SK-N-SH treated with all-trans-retinoic acid at 6 μM for 48 hours (cell line): Measurements from ENCODE around the gene TSEN54.

Source experiments
- ARNTL ChIP-seq: fragments of 450-650 bp; formaldehyde crosslinking; IDR thresholded peaks from 2 replicates; pipeline ENCODE4 v1.5.0; 2020; ENCODE audit warnings: low read depth, mild to moderate bottlenecking, moderate library complexity, borderline replicate concordance
- RARB ChIP-seq: fragments of 250-450 bp; sonication (Bioruptor Pico); IDR thresholded peaks from 2 replicates; pipeline ENCODE4 v1.8.0; 2021; ENCODE audit warnings: mild to moderate bottlenecking, moderate library complexity
- SNAI2 ChIP-seq: fragments of 250-450 bp; sonication (Bioruptor Pico); IDR thresholded peaks from 2 replicates; pipeline ENCODE4 v1.5.0; 2020; ENCODE audit warnings: mild to moderate bottlenecking, moderate library complexity
- TCF4 ChIP-seq: fragments of 250-450 bp; sonication (Bioruptor Pico); IDR thresholded peaks from 2 replicates; pipeline ENCODE4 v1.8.0; 2021; ENCODE audit warnings: mild to moderate bottlenecking, moderate library complexity, borderline replicate concordance
- ZNF565 ChIP-seq: fragments of 450-650 bp; formaldehyde crosslinking; conservative IDR thresholded peaks from 2 replicates; pipeline ENCODE4 v1.5.0; 2020; ENCODE audit warnings: low read depth, mild to moderate bottlenecking, moderate library complexity
- TF ChIP-seq, protein P1 (sequence below): fragments of 250-450 bp; sonication (Bioruptor Pico); IDR thresholded peaks from 2 replicates; pipeline ENCODE4 v1.8.0; 2020; ENCODE audit warnings: mild to moderate bottlenecking, moderate library complexity, borderline replicate concordance

DNA sequence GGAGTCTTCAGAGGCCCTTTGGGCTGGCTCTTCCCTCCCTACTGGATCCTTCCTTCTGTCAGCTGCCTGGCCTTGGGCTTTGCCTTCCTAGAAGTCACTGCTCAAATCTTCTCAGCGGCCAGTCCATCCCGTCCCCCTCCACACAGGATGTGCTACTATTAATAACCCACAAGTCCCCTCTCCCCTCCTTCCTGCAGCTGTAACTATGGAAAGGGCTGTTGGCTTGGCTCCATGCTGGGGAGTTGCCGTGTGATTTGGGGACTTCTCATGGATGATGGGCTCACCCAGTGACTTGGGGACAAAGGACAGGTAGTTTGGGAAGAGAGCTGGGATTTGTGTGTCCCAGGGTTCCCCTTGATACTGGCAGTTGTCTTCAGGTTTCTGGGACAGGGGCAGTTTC, 40.5 kb upstream of the TSEN54 start:
- TF ChIP-seq RARB (no peak), TCF4 (CRISPR knock-in tag) (no peak), ARNTL (CRISPR knock-in tag) (no peak), ZNF565 (CRISPR knock-in tag) (no peak), SNAI2 (CRISPR knock-in tag) (no peak)
- TF ChIP-seq, protein P1, sequence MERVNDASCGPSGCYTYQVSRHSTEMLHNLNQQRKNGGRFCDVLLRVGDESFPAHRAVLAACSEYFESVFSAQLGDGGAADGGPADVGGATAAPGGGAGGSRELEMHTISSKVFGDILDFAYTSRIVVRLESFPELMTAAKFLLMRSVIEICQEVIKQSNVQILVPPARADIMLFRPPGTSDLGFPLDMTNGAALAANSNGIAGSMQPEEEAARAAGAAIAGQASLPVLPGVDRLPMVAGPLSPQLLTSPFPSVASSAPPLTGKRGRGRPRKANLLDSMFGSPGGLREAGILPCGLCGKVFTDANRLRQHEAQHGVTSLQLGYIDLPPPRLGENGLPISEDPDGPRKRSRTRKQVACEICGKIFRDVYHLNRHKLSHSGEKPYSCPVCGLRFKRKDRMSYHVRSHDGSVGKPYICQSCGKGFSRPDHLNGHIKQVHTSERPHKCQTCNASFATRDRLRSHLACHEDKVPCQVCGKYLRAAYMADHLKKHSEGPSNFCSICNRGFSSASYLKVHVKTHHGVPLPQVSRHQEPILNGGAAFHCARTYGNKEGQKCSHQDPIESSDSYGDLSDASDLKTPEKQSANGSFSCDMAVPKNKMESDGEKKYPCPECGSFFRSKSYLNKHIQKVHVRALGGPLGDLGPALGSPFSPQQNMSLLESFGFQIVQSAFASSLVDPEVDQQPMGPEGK: no peak
